IPS-NIHi11 (cell line): Measurements from ENCODE around the gene SLC2A14.
"Not testable (repeated sequence)": the region's sequence is repeated elsewhere in the genome, so short reads cannot be mapped to it uniquely, and the experiment has no call there.

ENCODE experiments used
- DNase-seq: peaks from one replicate; pipeline ENCODE4 v3.0.0; 2012; ENCODE audit warnings: mixed read lengths, low spot score

Gene SLC2A14

DNA sequence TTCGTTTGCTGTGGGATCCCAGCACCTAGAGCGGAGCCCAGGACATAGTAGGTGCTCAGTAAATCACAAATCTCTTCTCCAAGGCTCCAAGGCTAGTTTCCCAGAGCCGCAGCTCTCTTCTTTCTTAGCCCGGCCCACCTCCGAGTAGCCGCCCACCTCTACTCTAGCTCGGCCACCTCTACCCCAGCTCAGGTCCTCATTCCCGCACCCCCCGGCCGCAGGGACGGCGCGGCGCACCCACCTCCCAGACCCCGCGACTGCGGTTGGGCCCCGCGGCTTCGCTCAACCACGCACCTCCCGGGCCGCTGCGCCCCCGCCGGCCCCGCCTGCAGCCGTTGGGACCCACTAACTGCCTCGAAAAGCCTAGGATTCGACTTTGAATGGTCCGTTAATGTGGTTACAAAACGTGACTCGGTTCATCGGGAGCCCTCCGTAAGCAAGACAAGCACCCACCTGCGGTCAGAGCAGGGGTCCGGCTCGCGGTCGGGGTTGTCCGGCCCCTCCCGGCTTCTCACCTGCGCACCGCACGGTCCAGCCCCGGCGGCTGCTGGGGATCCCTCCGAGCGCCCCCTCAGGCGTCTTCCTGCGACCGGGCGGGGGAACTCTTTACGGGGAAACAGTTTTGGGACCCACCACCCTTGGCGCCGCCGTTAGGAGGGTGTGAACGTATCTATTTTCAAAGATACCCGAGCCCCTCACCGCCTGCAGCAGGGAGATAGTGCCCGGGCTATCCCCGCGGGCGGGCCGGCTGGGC is at the start of gene SLC2A14:
SLC2A14 (minus strand) TSS at position 350 of the 754 bp plus-strand sequence. CDS start 3,035 bp downstream, outside the sequence.
- DNase-seq = no peak

DNA sequence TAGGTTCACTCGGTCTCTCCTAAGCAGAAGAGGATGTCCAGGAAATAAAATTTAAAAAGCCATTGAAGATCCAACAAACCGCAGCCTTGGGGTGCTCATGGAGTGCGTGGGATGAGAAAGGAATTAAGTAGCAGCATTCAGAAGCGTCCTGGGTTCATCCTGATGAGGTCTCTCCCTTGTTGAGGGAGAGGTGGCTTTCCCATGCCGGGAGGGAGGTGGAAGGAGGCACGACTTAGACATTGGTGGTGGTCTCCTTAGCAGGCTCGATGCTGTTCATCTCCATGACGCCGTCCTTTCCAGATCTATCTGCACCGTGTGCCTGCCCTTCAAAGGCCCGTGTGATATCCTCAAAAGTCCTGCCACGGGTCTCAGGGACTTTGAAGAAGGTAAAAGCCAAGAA is 48.5 kb upstream of the SLC2A14 start:
- not testable (repeated sequence) for DNase-seq

DNA sequence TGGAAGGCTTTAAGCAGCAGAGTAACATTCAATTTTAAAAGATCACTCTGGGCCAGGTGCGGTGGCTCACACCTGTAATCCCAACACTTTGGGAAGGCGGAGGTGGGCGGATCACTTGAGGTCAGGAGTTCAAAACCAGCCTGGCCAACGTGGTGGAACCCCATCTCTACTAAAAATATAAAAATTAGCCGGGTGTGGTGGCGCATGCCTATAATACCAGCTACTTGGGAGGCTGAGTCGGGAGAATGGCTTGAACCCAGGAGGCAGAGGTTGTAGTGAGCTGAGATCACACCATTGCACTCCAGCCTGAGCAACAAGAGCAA is 45.5 kb upstream of the SLC2A14 start:
- DNase-seq = not testable (repeated sequence)

DNA sequence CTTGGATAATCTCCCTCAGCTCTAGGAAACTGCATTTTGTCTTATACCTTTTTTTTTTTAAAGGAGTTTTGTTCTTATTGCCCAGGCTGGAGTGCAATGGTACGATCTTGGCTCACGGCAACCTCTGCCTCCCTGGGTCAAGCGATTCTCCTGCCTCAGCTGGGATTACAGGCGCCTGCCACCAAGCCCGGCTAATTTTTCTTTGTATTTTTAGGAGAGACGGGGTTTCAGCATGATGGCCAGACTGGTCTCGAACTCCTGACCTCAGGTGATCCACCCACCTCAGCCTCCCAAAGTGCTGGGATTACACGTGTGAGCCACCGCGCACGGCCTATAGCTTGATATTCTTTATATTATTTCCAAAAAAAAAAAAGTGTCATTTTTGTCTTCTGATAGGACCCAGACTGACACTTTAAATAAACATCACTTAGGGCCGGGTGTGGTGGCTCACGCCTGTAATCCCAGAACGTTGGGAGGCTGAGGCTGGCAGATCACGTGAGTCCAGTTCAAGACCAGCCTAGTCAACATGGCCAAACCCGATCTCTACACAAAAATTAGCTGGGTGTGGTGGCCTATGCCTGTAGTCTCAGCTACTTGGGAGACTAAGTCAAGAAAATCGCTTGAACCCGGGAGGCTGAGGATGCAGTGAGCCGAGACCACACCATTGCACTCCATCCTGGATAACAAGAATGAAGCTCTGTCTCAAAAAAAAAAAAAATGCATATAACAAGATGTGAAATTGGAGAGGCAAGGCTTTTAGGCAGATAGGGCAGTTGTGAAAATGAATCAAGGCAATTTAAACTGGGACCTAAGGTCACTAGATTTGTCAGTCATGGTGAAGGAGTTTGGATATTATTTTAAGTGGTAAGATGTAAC is 44.9 kb upstream of the SLC2A14 start:
- no peak for DNase-seq

DNA sequence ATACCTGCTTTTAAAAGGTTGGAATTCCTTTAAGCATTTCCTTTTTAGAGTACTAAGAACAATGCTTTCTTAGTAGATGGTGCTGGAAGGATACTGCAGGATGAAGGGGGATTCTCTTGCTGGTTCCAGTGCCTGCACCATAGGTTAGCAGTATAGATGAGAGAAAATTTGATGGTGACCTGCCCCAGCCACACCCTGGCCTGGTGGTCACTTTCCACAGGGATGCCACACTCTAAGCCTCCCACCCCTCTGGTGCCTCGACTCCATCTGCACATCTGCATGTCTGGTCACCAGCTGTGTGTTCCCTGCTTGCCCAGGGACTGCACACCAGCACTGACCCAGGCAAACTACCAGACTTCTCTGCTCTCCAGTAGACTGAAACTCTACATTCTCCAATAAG is 44.2 kb upstream of the SLC2A14 start:
- DNase-seq = no peak

DNA sequence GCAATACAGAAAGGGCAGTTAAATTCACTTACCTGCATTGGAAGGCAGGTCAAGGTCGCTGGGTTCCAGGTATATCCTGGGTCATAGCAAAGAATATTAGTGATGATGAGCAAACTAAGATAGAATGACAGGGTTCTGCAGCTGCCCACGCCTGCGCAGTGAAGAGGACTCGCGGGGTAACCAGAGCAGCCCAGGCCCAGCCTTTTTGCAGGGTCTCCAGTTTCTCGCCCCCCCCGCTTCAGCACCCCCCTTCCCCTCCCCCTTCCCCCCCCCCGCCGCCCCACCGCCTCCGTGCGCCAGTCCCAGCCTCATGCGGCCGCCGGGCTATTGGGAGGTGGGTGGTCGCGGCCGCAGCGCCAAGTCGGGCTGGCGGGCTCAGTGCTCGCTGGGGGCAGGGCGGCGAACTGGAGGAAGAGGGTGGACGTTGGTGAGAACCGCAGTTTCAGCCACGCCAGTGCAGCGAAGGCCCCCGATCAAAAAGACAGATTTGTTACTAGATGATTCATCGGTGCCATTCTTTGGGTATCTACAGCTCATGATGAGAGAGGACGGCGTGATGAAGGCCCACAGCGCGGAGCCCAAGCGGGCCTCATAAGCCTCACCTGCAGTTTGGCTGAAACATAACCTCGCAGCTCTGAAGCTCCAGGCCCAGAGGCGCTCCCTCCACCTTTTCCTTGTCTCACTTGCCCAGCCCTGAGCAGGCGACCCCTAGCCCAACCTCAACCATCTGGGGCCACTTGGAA is 43.1 kb upstream of the SLC2A14 start:
- peak; percentile 22 for DNase-seq

DNA sequence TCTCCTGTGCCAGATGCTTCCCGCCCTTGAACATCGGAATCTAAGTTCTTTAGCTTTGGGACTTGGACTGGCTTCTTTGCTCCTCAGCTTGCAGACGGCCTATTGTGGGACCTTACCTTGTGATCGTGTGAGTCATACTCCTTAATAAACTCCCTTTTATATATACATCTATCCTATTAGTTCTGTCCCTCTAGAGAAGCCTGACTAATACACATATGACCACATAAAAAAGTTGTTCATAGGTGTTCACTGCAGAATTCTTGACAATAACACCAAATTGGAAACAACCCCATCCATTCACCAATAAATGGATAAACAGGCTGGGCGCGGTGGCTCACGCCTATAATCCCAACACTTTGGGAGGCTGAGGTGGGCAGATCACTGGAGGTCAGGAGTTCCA is 37.4 kb upstream of the SLC2A14 start:
- not testable (repeated sequence) for DNase-seq

DNA sequence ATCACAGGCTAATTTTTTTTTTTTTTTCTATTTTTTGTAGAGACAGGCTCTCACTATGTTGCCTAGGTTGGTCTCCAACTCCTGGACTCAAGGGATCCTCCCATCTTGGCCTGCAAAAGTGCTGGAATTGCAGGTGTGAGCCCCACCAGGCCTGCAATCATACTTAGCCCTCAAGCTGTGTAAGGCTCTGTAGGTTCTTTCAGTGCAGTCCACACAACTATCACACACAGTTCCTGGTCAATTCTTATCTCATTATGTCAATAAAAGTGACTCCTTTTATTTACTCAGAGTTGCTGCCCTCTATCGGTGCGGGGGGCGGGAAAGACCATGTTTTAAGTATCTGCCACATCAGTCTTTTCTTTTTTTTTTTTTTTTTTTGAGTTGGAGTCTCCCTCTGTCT is 34.3 kb upstream of the SLC2A14 start:
- DNase-seq = peak; percentile 51

DNA sequence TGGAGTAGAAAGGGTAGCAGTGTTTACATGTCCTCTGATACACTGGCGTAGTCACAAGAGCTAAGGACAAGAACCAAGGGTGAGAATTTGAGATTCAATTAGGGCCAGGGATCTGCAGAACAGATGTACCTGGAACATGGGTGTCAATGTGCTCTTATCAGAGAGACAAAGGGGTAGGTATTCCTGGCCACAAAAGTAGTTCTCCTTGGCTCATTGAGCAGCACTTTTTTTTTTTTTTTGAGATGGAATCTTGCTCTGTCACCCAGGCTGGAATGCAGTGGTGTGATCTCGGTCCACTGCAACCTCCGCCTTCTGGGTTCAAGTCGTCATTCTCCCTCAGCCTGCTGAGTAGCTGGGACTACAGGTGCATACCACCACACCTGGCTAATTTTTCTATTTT is 33.6 kb upstream of the SLC2A14 start:
- not testable (repeated sequence) for DNase-seq

DNA sequence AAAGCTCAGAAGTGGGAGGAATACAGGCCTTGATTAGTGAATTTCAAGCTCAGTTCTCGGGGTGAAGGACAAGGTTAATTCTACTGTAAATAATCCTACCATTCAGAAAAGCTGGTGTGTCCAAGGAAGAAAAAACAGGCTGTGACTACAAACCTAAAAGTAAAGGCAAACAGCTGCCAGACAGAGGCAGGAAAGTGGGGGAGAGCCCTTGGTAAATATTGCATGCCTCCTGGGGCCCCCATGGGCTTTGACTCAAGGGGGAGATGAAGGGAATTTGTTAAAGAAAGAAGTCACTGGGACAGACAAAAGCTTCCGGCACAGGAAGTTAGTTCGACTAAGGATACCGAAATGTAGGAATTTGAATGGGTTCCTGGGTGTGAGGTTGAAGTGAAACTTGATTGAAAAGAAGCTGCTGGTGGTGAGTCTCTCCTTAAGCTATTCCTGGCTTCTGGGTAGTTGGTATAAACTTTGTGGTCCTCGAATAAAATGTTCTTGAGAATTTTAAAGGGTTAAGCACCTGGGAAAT is 32.9 kb upstream of the SLC2A14 start:
- DNase-seq = peak; percentile 20

DNA sequence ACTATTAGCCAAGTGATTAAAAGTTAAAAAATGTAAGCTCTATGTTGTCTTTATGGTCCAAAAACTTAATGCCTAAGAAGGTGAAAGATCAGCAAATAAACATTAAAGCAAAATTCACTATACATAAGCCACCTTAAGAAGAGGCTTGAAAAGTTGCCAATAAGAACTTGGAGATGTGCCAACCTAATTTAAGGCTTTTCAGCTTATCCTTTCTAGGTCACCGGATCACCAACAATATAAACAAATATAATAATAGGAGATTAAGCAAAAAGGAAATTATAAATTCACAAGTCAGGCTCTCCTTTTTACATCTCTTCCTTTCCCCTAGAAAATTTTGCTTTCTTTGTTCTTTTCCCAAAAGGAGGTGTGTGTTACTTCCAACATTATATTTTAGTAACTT is 32.4 kb upstream of the SLC2A14 start:
- DNase-seq = no peak

DNA sequence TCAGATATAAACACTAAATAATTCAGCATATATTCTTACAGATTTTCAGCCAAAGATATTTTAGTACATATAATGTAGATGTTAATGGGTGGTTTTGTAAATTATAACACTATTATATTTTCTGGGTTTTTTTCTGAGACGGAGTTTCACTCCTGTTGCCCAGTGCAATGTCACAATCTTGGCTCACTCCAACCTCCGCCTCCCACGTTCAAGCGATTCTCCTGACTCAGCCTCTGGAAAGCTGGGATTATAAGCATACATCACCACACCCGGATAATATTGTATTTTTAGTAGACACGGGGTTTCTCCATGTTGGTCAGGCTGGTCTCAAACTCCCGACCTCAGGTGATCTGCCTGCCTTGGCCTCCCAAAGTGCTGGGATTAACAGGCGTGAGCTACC is 29.7 kb upstream of the SLC2A14 start:
- not testable (repeated sequence) for DNase-seq

DNA sequence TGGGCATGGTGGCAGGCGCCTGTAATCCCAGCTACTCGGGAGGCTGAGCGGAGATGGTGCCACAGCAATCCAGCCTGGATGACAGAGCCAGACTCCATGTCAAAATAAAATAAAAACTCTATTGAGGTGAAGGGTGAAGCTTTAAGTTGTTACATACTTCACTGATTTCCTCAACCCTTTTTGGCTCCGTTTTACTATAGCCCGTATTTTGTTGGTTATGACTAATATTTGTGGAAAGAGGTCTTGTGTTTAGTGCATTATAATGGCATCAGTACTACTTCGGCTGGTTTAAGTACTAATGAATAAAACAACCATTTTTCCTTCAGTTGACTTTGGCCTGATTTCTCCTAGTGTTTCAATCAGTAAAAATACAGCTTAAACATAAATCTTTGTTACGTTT is 27.0 kb upstream of the SLC2A14 start:
- DNase-seq = no peak

DNA sequence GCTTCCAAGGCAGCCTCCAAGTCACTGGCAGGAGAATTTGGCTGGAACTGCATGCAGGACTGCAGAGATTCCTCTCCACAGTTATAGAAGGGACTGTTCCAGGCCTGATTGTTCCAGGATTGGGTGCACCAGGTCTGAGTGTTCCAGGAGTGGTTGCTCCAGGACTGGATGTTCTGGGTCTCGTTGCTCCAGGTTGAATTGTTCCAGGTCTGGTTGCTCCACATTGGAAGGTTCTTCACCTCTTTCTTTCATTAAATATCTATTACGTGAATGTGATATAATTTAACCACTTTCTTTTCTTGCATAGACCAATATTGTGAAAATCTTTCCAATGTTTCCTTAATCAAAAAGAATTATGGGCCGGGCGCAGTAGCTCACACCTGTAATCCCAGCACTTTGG is 24.0 kb upstream of the SLC2A14 start:
- not testable (repeated sequence) for DNase-seq

DNA sequence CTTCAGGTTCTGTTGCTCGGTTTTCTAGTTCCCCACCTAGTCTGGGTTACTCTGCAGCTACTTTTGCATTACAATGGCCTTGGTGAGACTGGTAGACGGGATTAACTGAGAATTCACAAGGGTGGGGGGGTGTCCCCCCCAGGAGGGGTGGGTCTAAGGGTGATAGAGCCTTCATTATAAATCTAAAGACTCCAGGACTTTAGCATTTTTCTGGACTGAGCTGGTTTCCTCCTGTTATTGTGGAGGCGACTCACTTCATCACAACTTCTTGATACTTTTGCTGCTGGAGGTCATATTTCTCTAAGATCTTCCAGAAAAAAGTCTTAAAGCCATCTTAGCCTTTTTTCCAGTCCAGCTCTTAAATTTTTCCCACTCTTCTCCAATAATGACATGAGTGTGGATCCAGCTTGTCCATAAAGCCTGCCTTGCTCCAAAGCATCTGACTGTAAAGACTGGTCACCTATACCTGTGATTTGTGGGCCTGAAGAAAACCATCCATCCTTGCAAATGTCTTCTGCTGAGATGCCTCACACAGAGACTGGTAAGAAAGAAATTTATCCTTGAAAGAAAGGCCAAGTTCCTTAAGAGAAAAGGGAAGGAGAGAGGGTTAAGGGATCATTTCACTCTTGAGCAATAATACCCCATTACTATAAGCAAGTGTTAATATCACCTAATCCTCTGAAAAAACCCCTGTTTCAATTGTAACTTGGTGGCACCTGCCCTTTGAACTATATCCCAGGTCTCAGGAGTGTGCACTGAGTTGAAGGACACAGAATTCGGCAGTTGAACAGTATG is 19.7 kb upstream of the SLC2A14 start:
- DNase-seq = peak; percentile 26

DNA sequence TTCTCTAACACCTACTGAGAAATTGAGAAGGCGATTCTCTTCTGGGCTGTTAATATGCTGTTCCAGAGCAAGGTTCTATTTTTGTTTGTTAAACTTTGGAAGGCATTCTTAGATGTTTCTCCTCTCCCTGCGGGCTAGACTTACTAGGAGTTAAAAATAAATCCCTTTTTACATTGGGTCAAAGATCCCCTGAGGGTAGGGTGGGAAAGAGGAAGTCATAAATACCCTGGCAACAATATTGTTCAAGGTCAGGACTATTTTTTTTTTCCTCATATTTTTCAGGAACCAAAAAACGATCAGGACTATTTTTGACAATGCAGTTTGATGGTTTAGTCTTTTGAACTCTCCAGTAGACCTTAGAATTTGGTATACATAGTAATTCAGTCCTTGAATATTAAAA is 12.0 kb upstream of the SLC2A14 start:
- DNase-seq = no peak

DNA sequence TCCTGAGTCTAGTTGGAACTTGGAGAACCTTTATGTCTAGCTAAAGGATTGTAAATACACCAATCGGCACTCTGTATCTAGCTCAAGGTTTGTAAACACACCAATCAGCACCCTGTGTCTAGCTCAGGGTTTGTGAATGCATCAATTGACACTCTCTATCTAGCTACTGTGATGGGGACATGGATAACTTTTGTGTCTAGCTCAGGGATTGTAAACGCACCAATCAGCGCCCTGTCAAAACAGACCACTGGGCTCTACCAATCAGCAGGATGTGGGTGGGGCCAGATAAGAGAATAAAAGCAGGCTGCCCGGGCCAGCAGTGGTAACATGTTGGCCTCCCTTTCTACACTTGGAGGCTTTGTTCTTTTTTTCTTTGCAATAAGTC is 9.0 kb upstream of the SLC2A14 start:
- not testable (repeated sequence) for DNase-seq

DNA sequence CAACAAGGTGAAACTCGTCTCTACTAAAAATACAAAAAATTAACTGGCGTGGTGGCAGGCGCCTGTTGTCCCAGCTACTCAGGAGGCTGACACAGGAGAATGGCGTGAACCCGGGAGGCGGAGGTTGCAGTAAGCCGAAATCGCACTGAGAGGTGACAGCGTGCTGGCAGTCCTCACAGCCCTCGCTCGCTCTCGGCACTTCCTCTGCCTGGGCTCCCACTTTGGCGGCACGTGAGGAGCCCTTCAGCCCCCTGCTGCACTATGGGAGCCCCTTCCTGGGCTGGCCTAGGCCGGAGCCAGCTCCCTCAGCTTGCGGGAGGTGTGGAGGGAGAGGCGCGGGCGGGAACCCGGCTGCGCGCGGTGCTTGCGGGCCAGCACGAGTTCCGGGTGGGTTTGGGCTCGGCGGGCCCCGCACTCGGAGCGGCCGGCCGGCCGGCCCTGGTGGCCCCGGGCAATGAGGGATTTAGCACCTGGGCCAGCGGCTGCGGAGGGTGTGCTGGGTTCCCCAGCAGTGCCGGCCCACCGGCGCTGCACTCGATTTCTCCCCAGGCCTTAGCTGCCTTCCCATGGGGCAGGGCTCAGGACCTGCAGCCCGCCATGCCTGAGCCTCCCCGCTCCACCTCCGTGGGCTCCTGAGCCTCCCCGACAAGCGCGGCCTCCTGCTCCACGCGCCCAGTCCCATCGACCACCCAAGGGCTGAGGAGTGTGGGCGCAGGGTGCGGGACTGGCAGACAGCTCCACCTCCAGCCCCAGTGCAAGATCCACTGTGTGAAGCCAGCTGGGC is 8.4 kb upstream of the SLC2A14 start:
- not testable (repeated sequence) for DNase-seq

DNA sequence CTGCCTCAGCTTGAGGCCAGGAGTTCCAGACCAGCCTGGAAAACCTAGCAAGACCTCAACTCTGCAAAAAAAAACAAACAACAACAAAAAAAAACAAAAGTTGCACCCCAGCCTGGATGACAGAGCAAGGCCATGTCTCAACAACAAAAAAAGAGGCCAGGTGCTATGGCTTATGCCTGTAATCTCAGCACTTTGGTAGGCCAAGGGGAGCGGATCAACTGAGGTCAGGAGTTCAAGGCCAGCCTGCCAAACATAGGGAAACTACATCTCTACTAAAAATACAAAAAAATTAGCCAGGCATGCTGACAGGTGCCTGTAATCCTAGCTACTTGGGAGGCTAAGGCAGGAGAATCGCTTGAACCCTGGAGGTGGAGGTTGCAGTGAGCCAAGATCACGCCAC is 6.5 kb upstream of the SLC2A14 start:
- no peak for DNase-seq

DNA sequence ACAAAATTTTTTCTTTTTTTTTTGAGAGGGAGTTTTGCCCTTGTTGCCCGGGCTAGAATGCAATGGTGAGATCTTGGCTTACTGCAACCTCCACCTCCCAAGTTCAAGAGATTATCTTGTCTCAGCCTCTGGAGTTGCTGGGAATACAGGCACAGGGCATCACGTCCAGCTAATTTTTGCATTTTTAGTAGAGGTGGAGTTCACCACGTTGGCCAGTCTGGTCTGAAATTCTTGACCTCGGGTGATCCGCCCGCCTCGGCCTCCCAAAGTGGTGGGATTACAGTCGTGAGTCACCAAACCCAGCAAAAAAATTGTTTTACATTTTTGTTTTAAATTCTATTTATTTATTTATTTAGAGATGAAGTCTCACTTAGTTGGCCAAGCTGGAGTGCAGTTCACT is 4.7 kb upstream of the SLC2A14 start:
- DNase-seq = no peak

DNA sequence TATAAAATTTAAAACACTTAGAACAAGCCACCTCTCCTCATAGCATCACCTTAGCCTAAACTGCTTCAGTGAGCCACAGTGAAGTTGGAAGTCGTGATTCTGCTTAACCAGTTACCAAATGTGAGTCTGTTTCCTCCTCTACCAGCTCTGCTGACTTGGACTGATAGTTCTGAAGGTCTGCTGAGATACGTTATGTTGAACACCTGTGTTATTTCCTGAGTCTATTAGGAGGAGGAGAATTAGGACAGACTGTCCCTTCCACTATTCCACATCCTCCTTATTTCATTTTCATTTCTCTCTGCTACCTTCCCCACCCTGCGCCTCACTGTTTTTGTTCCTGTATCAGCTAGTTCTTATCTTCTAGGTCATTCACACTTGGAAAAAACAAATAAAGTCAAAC is 2.4 kb downstream of the SLC2A14 start:
- DNase-seq = no peak
